ENCODE results near the gene TMC5.

The TMC5 gene

GRCh38 chr16:19497176-19497575, 79.5 kb downstream of the TMC5 start:
- in situ Hi-C loops (cut with MboI; ENCODE audit: low pct_unique_long_range_greater_than_20kb, low sequenced_read_pairs, unreplicated experiment) = loop anchor here (10.0 kb wide), 1 partner anchor 102 kb away; no protein-coding TSS in a partner anchor
- DNase-seq (ENCODE audit: low spot score) = no peak
- TF ChIP-seq CTCF (IDR thresholded peaks at IDR 0.05; ENCODE audit: extremely low read depth, insufficient read depth, missing control alignments) = no peak

GRCh38 chr16:19499006-19499405, 81.3 kb downstream of the TMC5 start:
- in situ Hi-C loops (cut with MboI; ENCODE audit: low pct_unique_long_range_greater_than_20kb, low sequenced_read_pairs, unreplicated experiment) = loop anchor here (10.0 kb wide), 1 partner anchor 104 kb away; no protein-coding TSS in a partner anchor
- TF ChIP-seq CTCF (IDR thresholded peaks at IDR 0.05; ENCODE audit: extremely low read depth, insufficient read depth, missing control alignments) = no peak
- DNase-seq (ENCODE audit: low spot score) = no peak

- DNase-seq (ENCODE audit: low spot score) = no peak
- no peak for TF ChIP-seq CTCF (IDR thresholded peaks at IDR 0.05; ENCODE audit: extremely low read depth, insufficient read depth, missing control alignments)
- in situ Hi-C loops (cut with MboI; ENCODE audit: low pct_unique_long_range_greater_than_20kb, low sequenced_read_pairs, unreplicated experiment) = loop anchor here (10.0 kb wide), 1 partner anchor 105 kb away; no protein-coding TSS in a partner anchor
Observed at GRCh38 chr16:19499481-19499880, 81.8 kb downstream of the TMC5 start.

- TF ChIP-seq CTCF (IDR thresholded peaks at IDR 0.05; ENCODE audit: extremely low read depth, insufficient read depth, missing control alignments) = peak; percentile 61
- DNase-seq (ENCODE audit: low spot score) = peak; percentile 55
- in situ Hi-C loops (cut with MboI; ENCODE audit: low pct_unique_long_range_greater_than_20kb, low sequenced_read_pairs, unreplicated experiment) = no loop called here
Observed at GRCh38 chr16:19502395-19503131, 84.9 kb downstream of the TMC5 start.

GRCh38 chr16:19503461-19504075, 85.9 kb downstream of the TMC5 start:
- TF ChIP-seq CTCF (IDR thresholded peaks at IDR 0.05; ENCODE audit: extremely low read depth, insufficient read depth, missing control alignments) = no peak
- no peak for DNase-seq (ENCODE audit: low spot score)
- in situ Hi-C loops (cut with MboI; ENCODE audit: low pct_unique_long_range_greater_than_20kb, low sequenced_read_pairs, unreplicated experiment) = no loop called here

- no peak for TF ChIP-seq CTCF (IDR thresholded peaks at IDR 0.05; ENCODE audit: extremely low read depth, insufficient read depth, missing control alignments)
Observed at GRCh38 chr16:19505600-19506303, 88.1 kb downstream of the TMC5 start.

More at GRCh38 chr16:19505600-19506303, 88.1 kb downstream of the TMC5 start:
- in situ Hi-C loops (cut with MboI; ENCODE audit: low pct_unique_long_range_greater_than_20kb, low sequenced_read_pairs, unreplicated experiment) = no loop called here
- DNase-seq (ENCODE audit: low spot score) = no peak

Measured in GM13977 (cell line).